ENCODE results near the gene ASB18.

DNA sequence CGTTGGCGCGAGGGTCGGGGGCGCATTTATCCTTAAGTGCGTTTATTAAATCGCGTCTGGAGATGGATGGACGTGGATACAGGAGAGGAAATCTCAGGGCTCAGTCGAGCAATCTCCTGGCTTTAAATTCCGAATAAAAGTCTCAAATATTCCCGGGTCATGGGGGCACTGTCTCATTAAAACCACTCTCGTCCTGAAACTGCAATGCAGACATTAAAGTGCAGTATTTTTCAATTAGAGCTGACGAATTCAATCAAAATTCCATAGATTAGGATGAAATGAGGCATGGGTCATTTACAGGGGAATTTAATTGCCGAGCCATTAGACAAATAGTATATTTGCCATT, 85.3 kb downstream of the ASB18 start:
- no peak for TF ChIP-seq POLR2AphosphoS5 (IDR thresholded peaks at IDR 0.05; ENCODE audit: insufficient read depth, low read depth, low read length)
- TF ChIP-seq, protein P1, sequence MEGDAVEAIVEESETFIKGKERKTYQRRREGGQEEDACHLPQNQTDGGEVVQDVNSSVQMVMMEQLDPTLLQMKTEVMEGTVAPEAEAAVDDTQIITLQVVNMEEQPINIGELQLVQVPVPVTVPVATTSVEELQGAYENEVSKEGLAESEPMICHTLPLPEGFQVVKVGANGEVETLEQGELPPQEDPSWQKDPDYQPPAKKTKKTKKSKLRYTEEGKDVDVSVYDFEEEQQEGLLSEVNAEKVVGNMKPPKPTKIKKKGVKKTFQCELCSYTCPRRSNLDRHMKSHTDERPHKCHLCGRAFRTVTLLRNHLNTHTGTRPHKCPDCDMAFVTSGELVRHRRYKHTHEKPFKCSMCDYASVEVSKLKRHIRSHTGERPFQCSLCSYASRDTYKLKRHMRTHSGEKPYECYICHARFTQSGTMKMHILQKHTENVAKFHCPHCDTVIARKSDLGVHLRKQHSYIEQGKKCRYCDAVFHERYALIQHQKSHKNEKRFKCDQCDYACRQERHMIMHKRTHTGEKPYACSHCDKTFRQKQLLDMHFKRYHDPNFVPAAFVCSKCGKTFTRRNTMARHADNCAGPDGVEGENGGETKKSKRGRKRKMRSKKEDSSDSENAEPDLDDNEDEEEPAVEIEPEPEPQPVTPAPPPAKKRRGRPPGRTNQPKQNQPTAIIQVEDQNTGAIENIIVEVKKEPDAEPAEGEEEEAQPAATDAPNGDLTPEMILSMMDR (IDR thresholded peaks at IDR 0.05; ENCODE audit: extremely low read depth in 1 of 2, insufficient read depth in 1 of 2, low read depth in 1 of 2, low read length in 2 of 2): no peak
- no peak for TF ChIP-seq POLR2A (IDR thresholded peaks at IDR 0.05; ENCODE audit: low read depth, low read length)

All from endothelial cell of umbilical vein (primary cell).